ENCODE results near the gene ATE1. TPM values are rescaled to one million over a fixed set of nuclear protein-coding genes. Genes with fewer than 3 reads are reported as not detected.

ATE1 gene
- total RNA-seq, 4 donors from 2014 or later: 15.5 to 29.8 (median 22.6) TPM

- H3K4me1 ChIP-seq: no peaks in the 10 kb centered on the region
- TF ChIP-seq CTCF (IDR thresholded peaks at IDR 0.05): no peak
- TF ChIP-seq POLR2A (IDR thresholded peaks at IDR 0.05): no peak
Observed at GRCh38 chr10:121835376-121835775, 92.5 kb downstream of the ATE1 start.

GRCh38 chr10:121834757-121835156 lies 93.1 kb downstream of the ATE1 start:
- H3K27me3 ChIP-seq: no peaks in the 10 kb centered on the region
- intact Hi-C loops (cut with DNase I): no loop called here
- peaks cover 0 to 43% (median 0%) of the 10 kb centered on the region in 3 donors for H3K36me3 ChIP-seq
- H3K4me3 ChIP-seq: no peak overlapping the region
- no peaks in the 10 kb centered on the region for H3K9me3 ChIP-seq
- no peak overlapping the region for H3K27ac ChIP-seq
- no peaks in the 10 kb centered on the region for H3K4me1 ChIP-seq
- WGBS, 2 donors: 86 to 88% methylated on average over 4 of the region's 4 CpGs
- DNase-seq: no peak
- TF ChIP-seq CTCF (IDR thresholded peaks at IDR 0.05): no peak
- TF ChIP-seq POLR2A (IDR thresholded peaks at IDR 0.05): no peak

More at GRCh38 chr10:121835376-121835775, 92.5 kb downstream of the ATE1 start:
- no peak overlapping the region for H3K27ac ChIP-seq
- 85 to 97% methylated on average over 2 of the region's 2 CpGs for WGBS, 2 donors
- no peak for DNase-seq
- H3K36me3 ChIP-seq: peaks cover 0 to 38% (median 0%) of the 10 kb centered on the region in 3 donors
- H3K9me3 ChIP-seq: no peaks in the 10 kb centered on the region
- H3K27me3 ChIP-seq: no peaks in the 10 kb centered on the region
- H3K4me3 ChIP-seq: no peak overlapping the region
- intact Hi-C loops (cut with DNase I): no loop called here

GRCh38 chr10:121833387-121833786 lies 94.4 kb downstream of the ATE1 start:
- Histone ChIP-seq H3K9me3 (no peaks in the 10 kb centered on the region), H3K27ac (no peak overlapping the region), H3K4me1 (no peaks in the 10 kb centered on the region), H3K4me3 (no peak overlapping the region), H3K27me3 (no peaks in the 10 kb centered on the region), H3K36me3 (peaks cover 0 to 50% (median under 1%) of the 10 kb centered on the region in 3 donors)
- DNase-seq: no peak
- intact Hi-C loops (cut with DNase I): no loop called here
- 71 to 72% methylated on average over 1 of the region's 1 CpG for WGBS, 2 donors
- no peak for TF ChIP-seq POLR2A (IDR thresholded peaks at IDR 0.05)
- TF ChIP-seq CTCF (IDR thresholded peaks at IDR 0.05): no peak

GRCh38 chr10:121832647-121833046 lies 95.2 kb downstream of the ATE1 start:
- H3K4me3 ChIP-seq: no peak overlapping the region
- no peaks in the 10 kb centered on the region for H3K9me3 ChIP-seq
- no peak overlapping the region for H3K27ac ChIP-seq
- WGBS, 2 donors: 97% methylated on average over 3 of the region's 3 CpGs
- no peaks in the 10 kb centered on the region for H3K4me1 ChIP-seq
- intact Hi-C loops (cut with DNase I): no loop called here
- no peaks in the 10 kb centered on the region for H3K27me3 ChIP-seq
- DNase-seq: no peak
- TF ChIP-seq POLR2A (IDR thresholded peaks at IDR 0.05): no peak
- TF ChIP-seq CTCF (IDR thresholded peaks at IDR 0.05): no peak
- H3K36me3 ChIP-seq: peaks cover 0 to 57% (median 6%) of the 10 kb centered on the region in 3 donors

GRCh38 chr10:121831777-121832176 lies 96.1 kb downstream of the ATE1 start:
- Histone ChIP-seq H3K27ac (no peak overlapping the region), H3K27me3 (no peaks in the 10 kb centered on the region), H3K9me3 (no peaks in the 10 kb centered on the region), H3K4me3 (no peak overlapping the region), H3K4me1 (no peaks in the 10 kb centered on the region), H3K36me3 (peaks cover 0 to 64% (median 6%) of the 10 kb centered on the region in 3 donors)
- intact Hi-C loops (cut with DNase I): no loop called here
- DNase-seq: no peak
- WGBS, 2 donors: 68 to 88% methylated on average over 1 of the region's 1 CpG
- TF ChIP-seq CTCF (IDR thresholded peaks at IDR 0.05): no peak
- no peak for TF ChIP-seq POLR2A (IDR thresholded peaks at IDR 0.05)

Measured in esophagus squamous epithelium (tissue), 5 donors.